Neural cell (in vitro differentiated cells): Measurements from ENCODE around the gene C1S. TPM values are rescaled to one million over a fixed set of nuclear protein-coding genes. Genes with fewer than 3 reads are reported as not detected.

Source experiments
- H2AFZ ChIP-seq: fragments of 200-600, 300-800 bp; sonication (generic), shearing (Covaris generic); 2 replicates; pipeline ENCODE4 v1.6.0; 2014; ENCODE audit warnings: low read depth, mild to moderate bottlenecking, antibody characterized with exemption, low read length, moderate library complexity
- H3F3A ChIP-seq: fragments of 200-600 bp; shearing (Covaris generic); 2 replicates; pipeline ENCODE4 v1.6.1; 2016; ENCODE audit warnings: mild to moderate bottlenecking, moderate library complexity, mixed read lengths, antibody characterized with exemption, low read length; ENCODE audit not compliant: insufficient read depth, poor library complexity, severe bottlenecking
- H3K27ac ChIP-seq: fragments of 200-600, 300-800 bp; sonication (generic), shearing (Covaris generic); 2 replicates; pipeline ENCODE4 v1.5.1; 2014; ENCODE audit warnings: mild to moderate bottlenecking, low read length, moderate library complexity
- H3K27me3 ChIP-seq: fragments of 300-800, 200-600 bp; sonication (generic), shearing (Covaris generic); 2 replicates; pipeline ENCODE4 v1.6.0; 2014; ENCODE audit warnings: mild to moderate bottlenecking, low read depth, low read length, moderate library complexity; ENCODE audit not compliant: insufficient read depth
- H3K36me3 ChIP-seq: fragments of 300-800, 200-600 bp; sonication (generic), shearing (Covaris generic); 2 replicates; pipeline ENCODE4 v1.5.1; 2014; ENCODE audit warnings: mild to moderate bottlenecking, antibody characterized with exemption, low read length, moderate library complexity; ENCODE audit not compliant: insufficient read depth
- H3K4me2 ChIP-seq: fragments of 300-800, 200-600 bp; sonication (generic), shearing (Covaris generic); 2 replicates; pipeline ENCODE4 v1.6.0; 2014; ENCODE audit warnings: mild to moderate bottlenecking, low read length
- H3K4me3 ChIP-seq: fragments of 300-800, 200-600 bp; sonication (generic), shearing (Covaris generic); 2 replicates; pipeline ENCODE4 v1.5.1; 2014; ENCODE audit warnings: mild to moderate bottlenecking, low read length, moderate library complexity
- H3K79me2 ChIP-seq: fragments of 200-600 bp; shearing (Covaris generic); replicated peaks from 2 replicates; pipeline ENCODE4 v1.6.0; 2014; ENCODE audit warnings: mild to moderate bottlenecking, low read length, moderate library complexity; ENCODE audit not compliant: insufficient read depth
- H3K9ac ChIP-seq: fragments of 300-800, 200-600 bp; sonication (generic), shearing (Covaris generic); 2 replicates; pipeline ENCODE4 v1.6.1; 2016; ENCODE audit warnings: mild to moderate bottlenecking, low read length, mixed read lengths
- H3K9me2 ChIP-seq: fragments of 200-600 bp; shearing (Covaris generic); 2 replicates; pipeline ENCODE4 v1.6.1; 2016; ENCODE audit warnings: mild to moderate bottlenecking, low read length, mixed read lengths; ENCODE audit not compliant: insufficient read depth
- H3K9me3 ChIP-seq: fragments of 200-600, 300-800 bp; sonication (generic), shearing (Covaris generic); 2 replicates; pipeline ENCODE4 v1.6.1; 2016; ENCODE audit warnings: mild to moderate bottlenecking, mixed run types, low read length, moderate library complexity, mixed read lengths
- H4K20me1 ChIP-seq: fragments of 200-600 bp; shearing (Covaris generic); 2 replicates; pipeline ENCODE4 v1.6.1; 2016; ENCODE audit warnings: mild to moderate bottlenecking, mixed run types; ENCODE audit not compliant: insufficient read depth
- EP300 ChIP-seq: fragments of 450-650 bp; conservative IDR thresholded peaks from 2 replicates; pipeline ENCODE4 v1.6.1; 2014; ENCODE audit warnings: antibody characterized with exemption, mild to moderate bottlenecking, moderate library complexity; ENCODE audit not compliant: poor library complexity, severe bottlenecking
- EZH2 ChIP-seq: fragments of 200-600, 300-800 bp; shearing (Covaris generic), sonication (generic); IDR thresholded peaks from 2 replicates; pipeline ENCODE4 v1.6.1; 2014; ENCODE audit warnings: antibody characterized with exemption, low read length, borderline replicate concordance, mild to moderate bottlenecking; ENCODE audit not compliant: insufficient read depth, poor library complexity, severe bottlenecking
- MXI1 ChIP-seq: fragments of 450-650 bp; conservative IDR thresholded peaks from 2 replicates; pipeline ENCODE4 v1.6.1; 2014; ENCODE audit warnings: antibody characterized with exemption, mild to moderate bottlenecking; ENCODE audit not compliant: poor library complexity, severe bottlenecking
- POLR2AphosphoS5 ChIP-seq: IDR thresholded peaks from 2 replicates; pipeline ENCODE4 v1.6.1; 2012
- RAD21 ChIP-seq: fragments of 450-650 bp; conservative IDR thresholded peaks from 2 replicates; pipeline ENCODE4 v1.6.1; 2014; ENCODE audit warnings: antibody characterized with exemption, mild to moderate bottlenecking, moderate library complexity
- SMC3 ChIP-seq: fragments of 450-650 bp; conservative IDR thresholded peaks from 2 replicates; pipeline ENCODE4 v1.6.1; 2014; ENCODE audit warnings: antibody characterized with exemption, mild to moderate bottlenecking, moderate library complexity; ENCODE audit not compliant: poor library complexity
- TAF1 ChIP-seq: IDR thresholded peaks from 2 replicates; pipeline ENCODE4 v1.6.1; 2012; ENCODE audit warnings: low read depth
- polyA plus RNA-seq: library from polyadenylated mRNA; depleted of rRNA; stranded (reverse); fragments of >200 nt; gene quantifications from 2 replicates; pipeline ENCODE4 v1.2.3, GENCODE V29; 2014
- TF ChIP-seq, protein P1 (sequence below): IDR thresholded peaks from 2 replicates; pipeline ENCODE4 v1.6.1; 2012; ENCODE audit warnings: borderline replicate concordance
- TF ChIP-seq, protein P2 (sequence below): fragments of 450-650 bp; IDR thresholded peaks from 2 replicates; pipeline ENCODE4 v1.5.1; 2014; ENCODE audit warnings: antibody characterized with exemption, mild to moderate bottlenecking, moderate library complexity; ENCODE audit not compliant: poor library complexity, severe bottlenecking

Gene C1S
- polyA plus RNA-seq, 1 donor from 2014 or later: 4.9 TPM

DNA sequence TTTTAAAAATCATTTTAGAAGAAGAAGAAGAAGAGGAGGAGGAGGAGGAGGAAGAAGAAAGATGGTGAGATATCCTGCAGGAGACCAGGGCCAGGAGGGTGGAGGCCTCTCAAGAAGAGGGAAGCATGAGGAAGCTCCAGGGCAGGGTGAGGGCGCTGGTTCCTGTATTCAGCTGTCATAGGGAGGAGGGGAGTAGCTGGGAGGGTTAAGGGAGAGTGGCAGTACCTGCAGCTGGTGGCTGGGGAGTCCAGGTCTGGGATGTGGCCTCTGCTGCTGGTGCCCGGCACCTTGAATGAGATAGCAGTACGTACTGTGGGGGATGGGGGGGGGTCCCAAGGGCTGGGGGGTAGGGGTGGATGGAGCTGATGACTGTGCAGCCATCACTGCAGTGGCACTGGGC is 58.4 kb downstream of the C1S start:
- Histone ChIP-seq H3K9ac (no peak overlapping the region), H2AFZ (no peak overlapping the region), H3K4me3 (no peak overlapping the region), H3F3A (no peaks in the 10 kb centered on the region), H3K9me3 (no peaks in the 10 kb centered on the region), H3K79me2 (no peaks in the 10 kb centered on the region), H3K27ac (no peak overlapping the region), H3K4me2 (no peak overlapping the region), H4K20me1 (no peaks in the 10 kb centered on the region), H3K27me3 (no peaks in the 10 kb centered on the region), H3K9me2 (no peaks in the 10 kb centered on the region), H3K36me3 (no peaks in the 10 kb centered on the region)
- TF ChIP-seq SMC3 (no peak), TAF1 (no peak), EZH2 (no peak), POLR2AphosphoS5 (no peak), RAD21 (no peak), MXI1 (no peak), EP300 (no peak)
- TF ChIP-seq, protein P1, sequence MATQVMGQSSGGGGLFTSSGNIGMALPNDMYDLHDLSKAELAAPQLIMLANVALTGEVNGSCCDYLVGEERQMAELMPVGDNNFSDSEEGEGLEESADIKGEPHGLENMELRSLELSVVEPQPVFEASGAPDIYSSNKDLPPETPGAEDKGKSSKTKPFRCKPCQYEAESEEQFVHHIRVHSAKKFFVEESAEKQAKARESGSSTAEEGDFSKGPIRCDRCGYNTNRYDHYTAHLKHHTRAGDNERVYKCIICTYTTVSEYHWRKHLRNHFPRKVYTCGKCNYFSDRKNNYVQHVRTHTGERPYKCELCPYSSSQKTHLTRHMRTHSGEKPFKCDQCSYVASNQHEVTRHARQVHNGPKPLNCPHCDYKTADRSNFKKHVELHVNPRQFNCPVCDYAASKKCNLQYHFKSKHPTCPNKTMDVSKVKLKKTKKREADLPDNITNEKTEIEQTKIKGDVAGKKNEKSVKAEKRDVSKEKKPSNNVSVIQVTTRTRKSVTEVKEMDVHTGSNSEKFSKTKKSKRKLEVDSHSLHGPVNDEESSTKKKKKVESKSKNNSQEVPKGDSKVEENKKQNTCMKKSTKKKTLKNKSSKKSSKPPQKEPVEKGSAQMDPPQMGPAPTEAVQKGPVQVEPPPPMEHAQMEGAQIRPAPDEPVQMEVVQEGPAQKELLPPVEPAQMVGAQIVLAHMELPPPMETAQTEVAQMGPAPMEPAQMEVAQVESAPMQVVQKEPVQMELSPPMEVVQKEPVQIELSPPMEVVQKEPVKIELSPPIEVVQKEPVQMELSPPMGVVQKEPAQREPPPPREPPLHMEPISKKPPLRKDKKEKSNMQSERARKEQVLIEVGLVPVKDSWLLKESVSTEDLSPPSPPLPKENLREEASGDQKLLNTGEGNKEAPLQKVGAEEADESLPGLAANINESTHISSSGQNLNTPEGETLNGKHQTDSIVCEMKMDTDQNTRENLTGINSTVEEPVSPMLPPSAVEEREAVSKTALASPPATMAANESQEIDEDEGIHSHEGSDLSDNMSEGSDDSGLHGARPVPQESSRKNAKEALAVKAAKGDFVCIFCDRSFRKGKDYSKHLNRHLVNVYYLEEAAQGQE: no peak
- TF ChIP-seq, protein P2, sequence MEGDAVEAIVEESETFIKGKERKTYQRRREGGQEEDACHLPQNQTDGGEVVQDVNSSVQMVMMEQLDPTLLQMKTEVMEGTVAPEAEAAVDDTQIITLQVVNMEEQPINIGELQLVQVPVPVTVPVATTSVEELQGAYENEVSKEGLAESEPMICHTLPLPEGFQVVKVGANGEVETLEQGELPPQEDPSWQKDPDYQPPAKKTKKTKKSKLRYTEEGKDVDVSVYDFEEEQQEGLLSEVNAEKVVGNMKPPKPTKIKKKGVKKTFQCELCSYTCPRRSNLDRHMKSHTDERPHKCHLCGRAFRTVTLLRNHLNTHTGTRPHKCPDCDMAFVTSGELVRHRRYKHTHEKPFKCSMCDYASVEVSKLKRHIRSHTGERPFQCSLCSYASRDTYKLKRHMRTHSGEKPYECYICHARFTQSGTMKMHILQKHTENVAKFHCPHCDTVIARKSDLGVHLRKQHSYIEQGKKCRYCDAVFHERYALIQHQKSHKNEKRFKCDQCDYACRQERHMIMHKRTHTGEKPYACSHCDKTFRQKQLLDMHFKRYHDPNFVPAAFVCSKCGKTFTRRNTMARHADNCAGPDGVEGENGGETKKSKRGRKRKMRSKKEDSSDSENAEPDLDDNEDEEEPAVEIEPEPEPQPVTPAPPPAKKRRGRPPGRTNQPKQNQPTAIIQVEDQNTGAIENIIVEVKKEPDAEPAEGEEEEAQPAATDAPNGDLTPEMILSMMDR: no peak

DNA sequence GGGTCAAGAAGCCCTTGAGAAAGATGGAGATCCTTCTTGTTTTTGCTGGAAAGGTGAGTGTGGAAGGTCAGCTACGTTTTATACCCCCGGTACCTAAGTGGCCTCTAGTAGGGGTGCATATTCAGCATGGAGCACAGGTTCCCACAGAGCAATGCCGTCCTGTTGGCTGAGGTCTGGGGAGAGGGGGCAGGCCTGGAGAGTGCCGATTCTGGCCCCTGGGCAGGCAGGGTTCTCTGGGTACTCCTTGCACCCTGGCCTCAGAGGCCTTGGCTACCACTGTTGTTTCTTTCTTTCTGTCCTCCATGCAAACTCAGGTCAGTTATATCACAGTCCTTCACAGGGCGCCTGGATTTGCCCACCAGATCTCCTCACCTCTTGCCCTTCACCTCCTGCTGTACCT is 59.6 kb downstream of the C1S start:
- H3K36me3 ChIP-seq: no peaks in the 10 kb centered on the region
- no peaks in the 10 kb centered on the region for H4K20me1 ChIP-seq
- H3K9ac ChIP-seq: no peak overlapping the region
- H3K4me3 ChIP-seq: no peak overlapping the region
- H3K9me2 ChIP-seq: no peaks in the 10 kb centered on the region
- no peak overlapping the region for H3K27ac ChIP-seq
- no peaks in the 10 kb centered on the region for H3F3A ChIP-seq
- H3K4me2 ChIP-seq: no peak overlapping the region
- H2AFZ ChIP-seq: no peak overlapping the region
- no peak for TF ChIP-seq SMC3
- TF ChIP-seq POLR2AphosphoS5: no peak
- no peak for TF ChIP-seq EP300
- TF ChIP-seq MXI1: no peak
- TF ChIP-seq RAD21: no peak
- TF ChIP-seq EZH2: no peak
- TF ChIP-seq, protein P1: no peak
- no peak for TF ChIP-seq TAF1
- TF ChIP-seq, protein P2: no peak
- no peaks in the 10 kb centered on the region for H3K9me3 ChIP-seq
- H3K27me3 ChIP-seq: no peaks in the 10 kb centered on the region
- H3K79me2 ChIP-seq: no peaks in the 10 kb centered on the region
